ENCODE measurements around the gene CXCR1. TPM values are rescaled to one million over a fixed set of nuclear protein-coding genes. Genes with fewer than 3 reads are reported as not detected.
"Not testable (repeated sequence)": the region's sequence is repeated elsewhere in the genome, so short reads cannot be mapped to it uniquely, and the experiment has no call there.

Gene CXCR1
- total RNA-seq, 2 donors from 2014 or later, result 0.41 to 4.4 TPM

GRCh38 chr2:218128781-218129457 lies 37.8 kb downstream of the CXCR1 start:
- no peaks in the 10 kb centered on the region for H3K4me1 ChIP-seq (ENCODE audit: control insufficient read depth in 1 of 2, low read depth in 2 of 2)
- H3K27ac ChIP-seq, result no peak overlapping the region
- H3K4me3 ChIP-seq, result no peak overlapping the region
- no peaks in the 10 kb centered on the region for H3K36me3 ChIP-seq
- no peaks in the 10 kb centered on the region for H3K27me3 ChIP-seq (replicated peaks; ENCODE audit: insufficient read depth)
- TF ChIP-seq, protein P1, sequence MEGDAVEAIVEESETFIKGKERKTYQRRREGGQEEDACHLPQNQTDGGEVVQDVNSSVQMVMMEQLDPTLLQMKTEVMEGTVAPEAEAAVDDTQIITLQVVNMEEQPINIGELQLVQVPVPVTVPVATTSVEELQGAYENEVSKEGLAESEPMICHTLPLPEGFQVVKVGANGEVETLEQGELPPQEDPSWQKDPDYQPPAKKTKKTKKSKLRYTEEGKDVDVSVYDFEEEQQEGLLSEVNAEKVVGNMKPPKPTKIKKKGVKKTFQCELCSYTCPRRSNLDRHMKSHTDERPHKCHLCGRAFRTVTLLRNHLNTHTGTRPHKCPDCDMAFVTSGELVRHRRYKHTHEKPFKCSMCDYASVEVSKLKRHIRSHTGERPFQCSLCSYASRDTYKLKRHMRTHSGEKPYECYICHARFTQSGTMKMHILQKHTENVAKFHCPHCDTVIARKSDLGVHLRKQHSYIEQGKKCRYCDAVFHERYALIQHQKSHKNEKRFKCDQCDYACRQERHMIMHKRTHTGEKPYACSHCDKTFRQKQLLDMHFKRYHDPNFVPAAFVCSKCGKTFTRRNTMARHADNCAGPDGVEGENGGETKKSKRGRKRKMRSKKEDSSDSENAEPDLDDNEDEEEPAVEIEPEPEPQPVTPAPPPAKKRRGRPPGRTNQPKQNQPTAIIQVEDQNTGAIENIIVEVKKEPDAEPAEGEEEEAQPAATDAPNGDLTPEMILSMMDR (IDR thresholded peaks at IDR 0.05), result no peak
- H3K9me3 ChIP-seq, result no peaks in the 10 kb centered on the region
- ATAC-seq (ENCODE audit: insufficient number of reproducible peaks, low FRiP score, low read depth), result no peak
- DNase-seq (ENCODE audit: low spot score), result no peak

DNA sequence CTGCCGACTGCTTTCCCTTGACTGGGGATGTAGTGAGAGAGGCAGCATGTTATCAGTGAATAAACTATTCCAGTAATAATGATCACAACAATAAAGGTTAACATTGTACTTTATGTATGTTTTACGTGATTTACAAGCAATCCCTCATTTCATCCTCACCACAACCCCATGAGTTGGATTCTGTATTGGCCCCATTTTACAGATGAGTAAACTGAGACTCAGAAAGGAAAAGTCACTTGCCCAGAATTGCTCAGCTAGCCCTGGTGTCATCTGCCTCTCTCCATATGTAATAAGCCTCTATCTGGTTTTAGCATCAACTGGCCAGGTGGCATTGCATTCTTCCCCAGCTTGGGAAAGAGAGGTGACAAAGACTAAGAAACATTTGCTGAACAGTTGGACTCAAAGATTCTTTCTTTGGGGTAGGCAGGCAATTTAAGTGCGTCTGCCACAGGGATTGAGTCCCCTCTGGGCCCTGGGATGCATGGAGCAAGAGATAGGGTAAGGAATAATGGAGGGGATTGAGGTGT lies 38.8 kb downstream of the CXCR1 start:
- TF ChIP-seq, protein P1 (IDR thresholded peaks at IDR 0.05), result no peak
- Histone ChIP-seq H3K27me3 (replicated peaks; ENCODE audit: insufficient read depth) (no peaks in the 10 kb centered on the region), H3K4me1 (ENCODE audit: control insufficient read depth in 1 of 2, low read depth in 2 of 2) (no peaks in the 10 kb centered on the region), H3K36me3 (no peaks in the 10 kb centered on the region), H3K9me3 (no peaks in the 10 kb centered on the region), H3K27ac (no peak overlapping the region), H3K4me3 (no peak overlapping the region)
- DNase-seq (ENCODE audit: low spot score) (no peak), ATAC-seq (ENCODE audit: insufficient number of reproducible peaks, low FRiP score, low read depth) (no peak)

GRCh38 chr2:218125626-218126080 lies 41.1 kb downstream of the CXCR1 start, which contains the start of gene CXCR2:
Gene CXCR2, plus strand, starts transcription at chr2:218126028. Its CDS starts 8,774 bp downstream, at chr2:218134802.
- Histone ChIP-seq H3K4me1 (ENCODE audit: control insufficient read depth in 1 of 2, low read depth in 2 of 2) (no peaks in the 10 kb centered on the region), H3K27ac (no peak within 1 kb of the TSS), H3K36me3 (no peaks in the 10 kb centered on the region), H3K9me3 (peaks cover 16% of the 10 kb centered on the region), H3K27me3 (replicated peaks; ENCODE audit: insufficient read depth) (no peaks in the 10 kb centered on the region), H3K4me3 (no peak within 1 kb of the TSS)
- DNase-seq (ENCODE audit: low spot score) (no peak), ATAC-seq (ENCODE audit: insufficient number of reproducible peaks, low FRiP score, low read depth) (no peak)
- TF ChIP-seq, protein P1 (IDR thresholded peaks at IDR 0.05), result no peak

DNA sequence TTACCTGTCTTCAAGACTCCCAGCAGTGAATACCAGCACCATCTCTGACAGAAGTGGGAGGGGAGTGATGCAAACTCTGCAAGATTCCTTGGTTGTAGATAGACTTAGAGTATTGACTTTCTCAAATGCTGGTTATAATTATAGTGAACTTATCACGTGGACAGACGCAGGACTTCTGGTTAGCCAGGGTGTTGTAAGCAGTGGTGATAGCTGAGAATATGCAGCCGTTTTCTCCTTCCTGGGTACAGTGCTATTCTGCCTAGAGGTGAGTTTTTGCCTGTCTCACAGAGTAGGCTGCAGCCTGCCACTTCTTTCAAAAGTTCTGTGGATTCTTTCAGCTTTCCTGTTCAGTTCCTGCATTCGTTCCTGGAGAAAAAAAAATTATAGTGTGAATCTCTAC lies 41.7 kb downstream of the CXCR1 start:
- no peak for DNase-seq (ENCODE audit: low spot score)
- no peak for ATAC-seq (ENCODE audit: insufficient number of reproducible peaks, low FRiP score, low read depth)
- Histone ChIP-seq H3K36me3 (no peaks in the 10 kb centered on the region), H3K27me3 (replicated peaks; ENCODE audit: insufficient read depth) (no peaks in the 10 kb centered on the region), H3K27ac (no peak overlapping the region), H3K9me3 (peaks cover 16% of the 10 kb centered on the region), H3K4me1 (ENCODE audit: control insufficient read depth in 1 of 2, low read depth in 2 of 2) (no peaks in the 10 kb centered on the region), H3K4me3 (no peak overlapping the region)
- TF ChIP-seq, protein P1 (IDR thresholded peaks at IDR 0.05), result no peak

GRCh38 chr2:218123986-218124385 lies 42.8 kb downstream of the CXCR1 start:
- no peak for ATAC-seq (ENCODE audit: insufficient number of reproducible peaks, low FRiP score, low read depth)
- Histone ChIP-seq H3K36me3 (no peaks in the 10 kb centered on the region), H3K9me3 (peaks cover 16% of the 10 kb centered on the region), H3K4me3 (no peak overlapping the region), H3K27me3 (replicated peaks; ENCODE audit: insufficient read depth) (no peaks in the 10 kb centered on the region), H3K4me1 (ENCODE audit: control insufficient read depth in 1 of 2, low read depth in 2 of 2) (no peaks in the 10 kb centered on the region), H3K27ac (no peak overlapping the region)
- TF ChIP-seq, protein P1 (IDR thresholded peaks at IDR 0.05), result no peak
- DNase-seq (ENCODE audit: low spot score), result no peak

GRCh38 chr2:218122286-218122685 lies 44.5 kb downstream of the CXCR1 start:
- not testable (repeated sequence) for H3K27me3 ChIP-seq (replicated peaks; ENCODE audit: insufficient read depth); H3K27ac ChIP-seq; H3K36me3 ChIP-seq; H3K4me3 ChIP-seq; DNase-seq (ENCODE audit: low spot score); H3K4me1 ChIP-seq (ENCODE audit: control insufficient read depth in 1 of 2, low read depth in 2 of 2); ATAC-seq (ENCODE audit: insufficient number of reproducible peaks, low FRiP score, low read depth)
- peaks cover 17% of the 10 kb centered on the region for H3K9me3 ChIP-seq

DNA sequence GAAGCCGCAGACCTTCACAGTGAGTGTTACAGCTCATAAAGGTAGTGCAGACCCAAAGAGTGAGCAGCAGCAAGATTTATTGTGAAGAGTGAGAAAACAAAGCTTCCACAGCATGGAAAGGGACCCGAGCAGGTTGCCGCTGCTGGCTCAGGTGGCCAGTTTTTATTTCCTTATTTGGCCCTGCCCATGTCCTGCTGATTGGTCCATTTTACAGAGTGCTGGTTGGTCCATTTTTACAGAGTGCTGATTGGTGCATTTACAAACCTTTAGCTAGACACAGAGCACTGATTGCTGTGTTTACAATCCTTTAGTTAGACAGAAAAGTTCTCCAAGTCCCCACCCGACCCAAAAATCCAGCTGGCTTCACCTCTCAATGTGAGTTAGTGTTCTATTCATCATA lies 45.0 kb downstream of the CXCR1 start:
- not testable (repeated sequence) for H3K27ac ChIP-seq; H3K4me3 ChIP-seq; H3K36me3 ChIP-seq; ATAC-seq (ENCODE audit: insufficient number of reproducible peaks, low FRiP score, low read depth); DNase-seq (ENCODE audit: low spot score); H3K4me1 ChIP-seq (ENCODE audit: control insufficient read depth in 1 of 2, low read depth in 2 of 2); H3K27me3 ChIP-seq (replicated peaks; ENCODE audit: insufficient read depth)
- peaks cover 22% of the 10 kb centered on the region for H3K9me3 ChIP-seq

Measured in thoracic aorta (tissue), 2 donors.